ENCODE results near the gene BABAM2.

Gene BABAM2

GRCh38 chr2:28346587-28346986 is 456.1 kb downstream of the BABAM2 start:
- DNase-seq (ENCODE audit: low read depth) = no peak

- DNase-seq (ENCODE audit: low read depth) = no peak
Measured at GRCh38 chr2:28347193-28347592, 456.7 kb downstream of the BABAM2 start.

- DNase-seq (ENCODE audit: low read depth) = no peak
Measured at GRCh38 chr2:28347596-28347995, 457.1 kb downstream of the BABAM2 start.

GRCh38 chr2:28348149-28348567 is 457.6 kb downstream of the BABAM2 start:
- no peak for DNase-seq (ENCODE audit: low read depth)

GRCh38 chr2:28348921-28349320 is 458.4 kb downstream of the BABAM2 start:
- no peak for DNase-seq (ENCODE audit: low read depth)

- no peak for DNase-seq (ENCODE audit: low read depth)
Measured at GRCh38 chr2:28349546-28350165, 459.1 kb downstream of the BABAM2 start.

GRCh38 chr2:28350196-28350595 is 459.7 kb downstream of the BABAM2 start:
- no peak for DNase-seq (ENCODE audit: low read depth)

- no peak for DNase-seq (ENCODE audit: low read depth)
Measured at GRCh38 chr2:28350791-28351285, 460.3 kb downstream of the BABAM2 start.

GRCh38 chr2:28351621-28352020 is 461.1 kb downstream of the BABAM2 start:
- no peak for DNase-seq (ENCODE audit: low read depth)

- no peak for DNase-seq (ENCODE audit: low read depth)
Measured at GRCh38 chr2:28352104-28352503, 461.6 kb downstream of the BABAM2 start.

- DNase-seq (ENCODE audit: low read depth) = no peak
Measured at GRCh38 chr2:28352610-28353195, 462.2 kb downstream of the BABAM2 start.

GRCh38 chr2:28354920-28355520 is 464.5 kb downstream of the BABAM2 start:
- DNase-seq (ENCODE audit: low read depth) = no peak

- no peak for DNase-seq (ENCODE audit: low read depth)
Measured at GRCh38 chr2:28355521-28356094, 465.1 kb downstream of the BABAM2 start.

- DNase-seq (ENCODE audit: low read depth) = peak; percentile 75
Measured at GRCh38 chr2:28356095-28356911, 465.8 kb downstream of the BABAM2 start.

GRCh38 chr2:28357055-28357454 is 466.5 kb downstream of the BABAM2 start:
- no peak for DNase-seq (ENCODE audit: low read depth)

- no peak for DNase-seq (ENCODE audit: low read depth)
Measured at GRCh38 chr2:28357948-28358667, 467.6 kb downstream of the BABAM2 start.

- no peak for DNase-seq (ENCODE audit: low read depth)
Measured at GRCh38 chr2:28358668-28359201, 468.2 kb downstream of the BABAM2 start.

- no peak for DNase-seq (ENCODE audit: low read depth)
Measured at GRCh38 chr2:28359222-28360057, 468.9 kb downstream of the BABAM2 start.

- DNase-seq (ENCODE audit: low read depth) = no peak
Measured at GRCh38 chr2:28360058-28360717, 469.7 kb downstream of the BABAM2 start.
